ENCODE results near the gene PCBP1. TPM values are rescaled to one million over a fixed set of nuclear protein-coding genes. Genes with fewer than 3 reads are reported as not detected.
"Not testable (repeated sequence)": the region's sequence is repeated elsewhere in the genome, so short reads cannot be mapped to it uniquely, and the experiment has no call there.

PCBP1 gene
- total RNA-seq, 4 donors from 2014 or later = 103 to 189 (median 149) TPM

DNA sequence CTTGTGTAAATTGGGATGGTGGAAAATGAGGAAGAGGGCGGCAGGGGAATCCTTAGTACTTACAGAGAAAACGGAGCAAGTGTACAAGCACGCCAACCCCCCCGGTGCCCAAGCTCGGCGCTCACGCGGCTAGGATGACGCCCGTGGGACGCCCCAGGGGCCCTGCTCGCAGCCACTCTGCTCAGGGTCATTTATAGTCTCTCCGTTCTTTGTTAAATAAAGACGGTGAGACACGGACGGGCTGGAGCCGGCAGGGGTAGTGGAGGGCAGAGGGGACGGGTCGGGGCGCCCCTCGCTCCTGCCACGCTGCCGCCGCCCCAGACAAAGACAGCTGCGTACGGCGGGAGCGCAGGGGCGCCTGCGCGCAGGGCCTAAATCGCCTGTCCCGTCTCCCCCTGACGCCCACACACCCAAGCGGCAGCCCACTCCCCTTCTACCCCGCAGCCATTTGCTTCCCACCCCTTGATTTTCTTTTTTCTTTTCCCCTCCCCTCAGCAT, 37.8 kb downstream of the PCBP1 start:
- H3K27me3 ChIP-seq = no peaks in the 10 kb centered on the region
- peak overlapping the region; percentile 94 to 99 (median 96) for H3K27ac ChIP-seq
- peak in 2 of 3 donors; percentile 31 to 39 for TF ChIP-seq POLR2AphosphoS5 (IDR thresholded peaks at IDR 0.05)
- no peak for TF ChIP-seq EP300 (IDR thresholded peaks at IDR 0.05; ENCODE audit: low read depth)
- peak in 1 of 5 experiments; percentile 13 for TF ChIP-seq CTCF (IDR thresholded peaks at IDR 0.05)
- TF ChIP-seq POLR2A (IDR thresholded peaks at IDR 0.05) = no peak
- in situ Hi-C loops (cut with MboI; ENCODE audit: low pct_ligation_motif_present in 1 of 4, low pct_unique_long_range_greater_than_20kb in 1 of 4, low sequenced_read_pairs in 3 of 4) (no loop called here), intact Hi-C loops (cut with DNase I; ENCODE audit: low total_unique reads) (no loop called here)
- peak overlapping the region; percentile 23 to 66 (median 58) for H3K4me3 ChIP-seq
- H3K4me1 ChIP-seq = peaks cover 0 to 32% (median 21%) of the 10 kb centered on the region in 4 donors
- no peaks in the 10 kb centered on the region for H3K9me3 ChIP-seq
- WGBS, 2 donors (ENCODE audit: low coverage in 1 of 2) = 0 to 1% methylated on average over 7 to 36 of the region's 36 CpGs
- H3K36me3 ChIP-seq = no peaks in the 10 kb centered on the region
- DNase-seq = peak; percentile 68

DNA sequence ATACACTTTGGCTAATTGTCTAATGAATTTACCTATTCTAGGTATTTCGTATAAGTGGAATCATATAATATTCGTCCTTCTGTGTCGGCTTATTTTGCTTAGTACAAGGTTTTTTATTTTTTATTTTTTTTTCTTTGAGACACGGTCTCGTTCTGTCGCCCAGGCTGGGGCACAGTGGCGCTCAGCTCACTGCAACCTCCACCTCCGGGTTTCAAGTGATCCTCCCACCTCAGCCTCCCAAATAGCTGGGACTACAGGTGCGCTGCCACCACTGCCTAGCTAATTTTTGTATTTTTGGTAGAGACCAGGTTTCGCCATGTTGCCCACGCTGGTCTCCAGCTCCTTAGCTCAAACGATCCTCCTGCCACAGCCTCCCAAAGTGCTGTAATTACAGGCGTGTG, 38.2 kb downstream of the PCBP1 start:
- intact Hi-C loops (cut with DNase I; ENCODE audit: low total_unique reads) = no loop called here
- WGBS, 2 donors (ENCODE audit: low coverage in 1 of 2) = 68 to 70% methylated on average over 11 to 13 of the region's 13 CpGs
- peaks cover 0 to 32% (median 21%) of the 10 kb centered on the region in 4 donors for H3K4me1 ChIP-seq
- no peaks in the 10 kb centered on the region for H3K9me3 ChIP-seq
- in situ Hi-C loops (cut with MboI; ENCODE audit: low pct_ligation_motif_present in 1 of 4, low pct_unique_long_range_greater_than_20kb in 1 of 4, low sequenced_read_pairs in 3 of 4) = no loop called here
- TF ChIP-seq POLR2AphosphoS5 (IDR thresholded peaks at IDR 0.05) (no peak), CTCF (IDR thresholded peaks at IDR 0.05) (no peak), POLR2A (IDR thresholded peaks at IDR 0.05) (no peak), EP300 (IDR thresholded peaks at IDR 0.05; ENCODE audit: low read depth) (no peak)
- no peak for DNase-seq
- H3K36me3 ChIP-seq = no peaks in the 10 kb centered on the region
- peak overlapping the region; percentile 94 to 99 (median 96) for H3K27ac ChIP-seq
- peak overlapping the region in 3 of 4 donors; percentile 53 to 66 (median 64) for H3K4me3 ChIP-seq
- no peaks in the 10 kb centered on the region for H3K27me3 ChIP-seq

GRCh38 chr2:70126413-70126812, 39.1 kb downstream of the PCBP1 start:
- in situ Hi-C loops (cut with MboI; ENCODE audit: low pct_ligation_motif_present in 1 of 4, low pct_unique_long_range_greater_than_20kb in 1 of 4, low sequenced_read_pairs in 3 of 4) = no loop called here
- Histone ChIP-seq H3K4me1 (peaks cover under 1 to 41% (median 22%) of the 10 kb centered on the region in 4 donors), H3K9me3 (no peaks in the 10 kb centered on the region), H3K36me3 (no peaks in the 10 kb centered on the region), H3K27me3 (no peaks in the 10 kb centered on the region), H3K4me3 (no peak overlapping the region), H3K27ac (peak overlapping the region in 2 of 4 donors; percentile 98 to 99)
- TF ChIP-seq POLR2AphosphoS5 (IDR thresholded peaks at IDR 0.05) = no peak
- no peak for TF ChIP-seq CTCF (IDR thresholded peaks at IDR 0.05)
- no peak for TF ChIP-seq EP300 (IDR thresholded peaks at IDR 0.05; ENCODE audit: low read depth)
- TF ChIP-seq POLR2A (IDR thresholded peaks at IDR 0.05) = no peak
- whole genome bisulfite sequencing, 2 donors (ENCODE audit: low coverage in 1 of 2) = 88 to 100% methylated on average over 1 to 2 of the region's 2 CpGs
- DNase-seq = no peak
- intact Hi-C loops (cut with DNase I; ENCODE audit: low total_unique reads) = no loop called here

- Histone ChIP-seq H3K9me3 (no peaks in the 10 kb centered on the region), H3K27me3 (no peaks in the 10 kb centered on the region), H3K4me1 (peaks cover 6 to 54% (median 33%) of the 10 kb centered on the region in 4 donors), H3K27ac (no peak overlapping the region), H3K4me3 (no peak overlapping the region), H3K36me3 (no peaks in the 10 kb centered on the region)
- no peak for DNase-seq
- in situ Hi-C loops (cut with MboI; ENCODE audit: low pct_ligation_motif_present in 1 of 4, low pct_unique_long_range_greater_than_20kb in 1 of 4, low sequenced_read_pairs in 3 of 4) (no loop called here), intact Hi-C loops (cut with DNase I; ENCODE audit: low total_unique reads) (no loop called here)
- WGBS, 2 donors (ENCODE audit: low coverage in 1 of 2) = 65% methylated on average over 1 of the region's 1 CpG; no CpG with 5 or more reads in 1 of the 2 donors
- TF ChIP-seq POLR2A (IDR thresholded peaks at IDR 0.05) (no peak), CTCF (IDR thresholded peaks at IDR 0.05) (no peak), EP300 (IDR thresholded peaks at IDR 0.05; ENCODE audit: low read depth) (no peak), POLR2AphosphoS5 (IDR thresholded peaks at IDR 0.05) (no peak)
Measured at GRCh38 chr2:70128005-70128404, 40.7 kb downstream of the PCBP1 start.

GRCh38 chr2:70131344-70132143, 44.3 kb downstream of the PCBP1 start:
- Histone ChIP-seq H3K4me3 (peak overlapping the region in 2 of 4 donors; percentile 15 to 48), H3K4me1 (peaks cover 6 to 59% (median 25%) of the 10 kb centered on the region in 4 donors), H3K27ac (peak overlapping the region; percentile 85 to 94 (median 92))
- 51 to 79% methylated on average over 7 to 17 of the region's 17 CpGs for WGBS, 2 donors (ENCODE audit: low coverage in 1 of 2)
- in situ Hi-C loops (cut with MboI; ENCODE audit: low pct_ligation_motif_present in 1 of 4, low pct_unique_long_range_greater_than_20kb in 1 of 4, low sequenced_read_pairs in 3 of 4) = loop anchor here in 1 of 4 donors (10.0 kb wide), 1 partner anchor 47 kb away; the partner anchor contains the start of gene PCBP1
- H3K9me3 ChIP-seq; DNase-seq; intact Hi-C loops (cut with DNase I; ENCODE audit: low total_unique reads); H3K27me3 ChIP-seq; H3K36me3 ChIP-seq: not testable (repeated sequence)

Measured in transverse colon (tissue), 4 donors.